ENCODE results near the gene UTP25. TPM values are rescaled to one million over a fixed set of nuclear protein-coding genes. Genes with fewer than 3 reads are reported as not detected.
A peak's percentile ranks its signal among the peaks of the same experiment; 100 is the strongest.

Gene UTP25, protein sequence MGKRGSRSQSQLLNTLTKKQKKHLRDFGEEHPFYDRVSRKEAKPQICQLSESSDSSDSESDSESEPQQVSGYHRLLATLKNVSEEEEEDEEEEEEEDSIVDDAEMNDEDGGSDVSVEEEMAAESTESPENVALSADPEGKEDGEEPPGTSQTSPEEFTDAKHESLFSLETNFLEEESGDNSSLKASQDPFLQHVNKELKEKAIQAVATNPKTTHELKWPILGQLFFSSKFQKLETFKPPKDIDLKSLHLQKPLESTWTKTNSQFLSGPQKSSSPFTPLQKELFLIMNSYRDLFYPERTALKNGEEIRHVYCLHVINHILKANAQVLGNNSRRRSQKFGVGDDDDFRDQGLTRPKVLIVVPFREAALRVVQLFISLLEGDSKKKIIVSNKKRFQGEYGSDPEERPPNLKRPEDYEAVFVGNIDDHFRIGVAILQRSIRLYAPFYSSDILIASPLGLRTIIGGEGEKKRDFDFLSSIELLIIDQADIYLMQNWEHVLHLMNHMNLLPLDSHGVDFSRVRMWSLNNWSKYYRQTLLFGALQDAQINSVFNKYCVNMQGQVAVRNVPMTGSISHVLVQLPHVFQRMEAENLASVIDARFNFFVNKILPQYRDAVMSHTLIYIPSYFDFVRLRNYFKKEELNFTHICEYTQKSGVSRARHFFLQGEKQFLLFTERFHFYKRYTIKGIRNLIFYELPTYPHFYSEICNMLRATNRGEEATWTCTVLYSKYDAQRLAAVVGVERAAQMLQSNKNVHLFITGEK
- total RNA-seq, result 10 to 100 TPM in 1 of 4 donors, 1 to 10 TPM in 3; 3.5 to 14.9 (median 6.3) TPM

- Histone ChIP-seq H3K4me3 (peak within 1 kb of the TSS; percentile 79 to 87 (median 83)), H3K27ac (peak within 1 kb of the TSS; percentile 61 to 81 (median 73)), H3K9me3 (no peaks in the 10 kb centered on the region), H3K4me1 (peaks cover 0 to 12% (median 0%) of the 10 kb centered on the region in 4 donors), H3K27me3 (no peaks in the 10 kb centered on the region), H3K36me3 (peaks cover 0 to 20% (median 0%) of the 10 kb centered on the region in 3 donors)
- peak; percentile 90 to 98 (median 93) for DNase-seq
- TF ChIP-seq POLR2A (IDR thresholded peaks at IDR 0.05) (peak in 1 of 2 donors; percentile 74), CTCF (IDR thresholded peaks at IDR 0.05) (peak; percentile 68 to 88 (median 75))
These were observed at the start of gene UTP25 for GRCh38 chr1:209827384-209828262. UTP25 (plus strand) TSS chr1:209827972; CDS start chr1:209828064, 92 bp downstream.

DNA sequence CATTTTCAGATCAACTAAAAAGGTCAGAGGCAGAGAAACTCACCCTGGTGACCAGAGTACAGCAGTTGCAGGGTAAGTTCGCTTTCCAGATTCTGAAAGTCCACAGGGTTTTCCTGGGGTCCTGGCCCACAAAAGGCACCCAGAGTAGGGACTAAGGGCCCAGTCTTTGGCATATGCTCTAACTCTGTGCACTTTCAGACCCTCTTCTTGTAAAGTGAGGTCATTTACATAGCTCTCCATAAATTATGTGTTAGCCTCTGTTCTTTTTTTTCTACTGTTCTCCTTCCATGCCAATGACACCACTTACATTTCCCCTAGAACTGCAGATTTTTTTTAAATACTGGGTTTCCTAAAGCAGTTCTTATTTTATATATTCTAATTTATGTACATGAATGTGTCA, 49.7 kb upstream of the UTP25 start:
- no peaks in the 10 kb centered on the region for H3K36me3 ChIP-seq
- H3K9me3 ChIP-seq, result no peaks in the 10 kb centered on the region
- no peak for TF ChIP-seq POLR2A (IDR thresholded peaks at IDR 0.05)
- TF ChIP-seq CTCF (IDR thresholded peaks at IDR 0.05), result no peak
- no peak overlapping the region for H3K4me3 ChIP-seq
- no peak for DNase-seq
- no peaks in the 10 kb centered on the region for H3K27me3 ChIP-seq
- no peak overlapping the region for H3K27ac ChIP-seq
- peaks cover 0 to 4% (median 0%) of the 10 kb centered on the region in 4 donors for H3K4me1 ChIP-seq

- no peak for DNase-seq
- no peaks in the 10 kb centered on the region for H3K36me3 ChIP-seq
- no peaks in the 10 kb centered on the region for H3K27me3 ChIP-seq
- H3K9me3 ChIP-seq, result no peaks in the 10 kb centered on the region
- peak overlapping the region in 1 of 4 donors; percentile 15 for H3K27ac ChIP-seq
- H3K4me3 ChIP-seq, result no peak overlapping the region
- H3K4me1 ChIP-seq, result peaks cover 0 to 13% (median 0%) of the 10 kb centered on the region in 4 donors
- no peak for TF ChIP-seq CTCF (IDR thresholded peaks at IDR 0.05)
- TF ChIP-seq POLR2A (IDR thresholded peaks at IDR 0.05), result no peak
These were observed 47.5 kb upstream of the UTP25 start for GRCh38 chr1:209780268-209780667.

DNA sequence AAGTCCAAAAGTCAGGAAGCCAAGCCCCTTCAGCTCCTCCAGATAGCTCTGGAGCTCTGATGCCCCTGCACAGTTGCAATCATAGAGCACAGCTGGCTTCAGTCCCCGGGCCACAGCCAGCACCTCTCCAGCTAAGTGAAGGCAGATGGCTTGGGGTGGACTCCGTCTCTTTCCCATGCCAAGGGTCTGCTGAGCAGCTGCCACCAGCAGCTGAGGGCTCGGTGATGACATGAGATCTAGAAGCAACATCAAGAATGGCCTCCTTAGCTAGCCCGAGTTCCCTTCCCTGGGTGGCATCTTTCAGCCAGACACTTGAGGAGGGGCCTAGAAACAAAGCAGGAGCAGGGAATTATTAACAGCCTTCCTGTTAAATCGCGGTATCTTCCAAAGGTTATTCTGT, 44.4 kb upstream of the UTP25 start:
- Histone ChIP-seq H3K27me3 (no peaks in the 10 kb centered on the region), H3K4me1 (peaks cover 0 to 29% (median 0%) of the 10 kb centered on the region in 4 donors), H3K36me3 (peaks cover 0 to 2% (median 0%) of the 10 kb centered on the region in 3 donors), H3K4me3 (peak overlapping the region in 2 of 4 donors; percentile 66 to 77), H3K9me3 (no peaks in the 10 kb centered on the region), H3K27ac (no peak overlapping the region)
- TF ChIP-seq POLR2A (IDR thresholded peaks at IDR 0.05), result no peak
- TF ChIP-seq CTCF (IDR thresholded peaks at IDR 0.05), result no peak
- DNase-seq, result no peak
